DMS53 treated with DMSO at 0.1 percent for 48 hours (cell line): ENCODE results near the gene HLA-DOA.

Experiments used
- DNase-seq: peaks from one replicate; lab custom pipeline; 2025; ENCODE audit not compliant: unreplicated experiment; lab: John Stamatoyannopoulos, UW

The HLA-DOA gene

DNA sequence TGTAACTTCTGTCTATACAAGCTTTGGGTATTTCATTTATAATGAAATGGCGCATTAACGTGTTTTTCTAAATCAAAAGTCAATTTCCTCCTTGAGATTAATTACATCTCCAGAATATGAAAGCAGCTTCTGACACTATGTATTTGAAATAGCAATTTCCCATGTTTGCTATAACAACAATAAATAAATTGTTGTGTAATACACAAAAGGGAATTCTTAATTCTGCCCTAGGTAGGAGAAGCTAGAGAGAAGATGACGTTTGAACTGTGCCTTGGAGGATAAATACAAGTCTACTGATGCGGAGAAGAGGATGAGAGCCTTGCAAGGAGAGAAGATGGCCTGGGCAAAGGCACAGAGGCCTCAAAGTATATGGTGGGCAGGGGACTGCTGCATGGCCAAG, 7.6 kb upstream of the HLA-DOA start:
- DNase-seq: no peak

DNA sequence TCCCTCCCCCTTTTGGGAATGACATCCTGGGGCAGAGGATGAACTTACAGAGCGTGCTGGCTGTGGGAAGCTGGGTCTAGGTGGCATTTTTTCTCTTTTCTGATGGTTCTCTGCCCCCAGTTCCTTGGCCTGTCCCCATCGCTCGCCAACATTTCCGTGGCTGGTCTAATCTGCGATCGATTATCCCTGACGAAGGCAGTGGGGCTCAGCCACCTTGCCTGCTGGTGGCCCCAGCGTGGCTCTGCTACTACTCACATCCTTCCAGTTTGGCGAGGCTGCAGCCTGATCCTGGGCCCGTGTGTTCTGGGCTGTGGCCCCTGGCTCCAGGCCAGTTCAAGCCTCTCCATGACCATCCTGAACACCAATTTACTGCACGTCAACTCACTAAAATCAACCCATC, 6.4 kb upstream of the HLA-DOA start:
- no peak for DNase-seq

GRCh38 chr6:33014841-33015634, 5.6 kb upstream of the HLA-DOA start:
- DNase-seq: peak; percentile 75

DNA sequence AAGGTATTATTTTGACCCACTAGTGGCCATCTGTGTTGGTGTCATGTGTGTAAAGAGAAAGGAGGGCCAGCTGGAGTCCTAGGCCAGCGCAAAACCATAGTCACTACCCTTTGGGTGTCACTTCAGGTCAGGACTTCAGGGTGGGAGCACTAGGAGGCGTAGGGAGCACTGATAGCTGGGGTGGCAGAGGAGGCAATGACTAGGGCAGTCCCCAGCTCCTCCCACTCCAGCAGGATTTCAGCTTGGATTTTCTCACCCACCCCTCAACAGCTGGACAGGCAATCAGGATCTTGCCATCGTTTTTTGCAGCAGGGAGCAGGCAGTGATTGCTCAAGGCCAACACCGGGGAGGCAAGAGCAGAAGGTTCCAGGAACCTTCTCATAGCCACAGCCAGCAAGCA, 4.2 kb upstream of the HLA-DOA start:
- no peak for DNase-seq

- DNase-seq: no peak
Measured at GRCh38 chr6:33010356-33010755, 965 bp upstream of the HLA-DOA start.

DNA sequence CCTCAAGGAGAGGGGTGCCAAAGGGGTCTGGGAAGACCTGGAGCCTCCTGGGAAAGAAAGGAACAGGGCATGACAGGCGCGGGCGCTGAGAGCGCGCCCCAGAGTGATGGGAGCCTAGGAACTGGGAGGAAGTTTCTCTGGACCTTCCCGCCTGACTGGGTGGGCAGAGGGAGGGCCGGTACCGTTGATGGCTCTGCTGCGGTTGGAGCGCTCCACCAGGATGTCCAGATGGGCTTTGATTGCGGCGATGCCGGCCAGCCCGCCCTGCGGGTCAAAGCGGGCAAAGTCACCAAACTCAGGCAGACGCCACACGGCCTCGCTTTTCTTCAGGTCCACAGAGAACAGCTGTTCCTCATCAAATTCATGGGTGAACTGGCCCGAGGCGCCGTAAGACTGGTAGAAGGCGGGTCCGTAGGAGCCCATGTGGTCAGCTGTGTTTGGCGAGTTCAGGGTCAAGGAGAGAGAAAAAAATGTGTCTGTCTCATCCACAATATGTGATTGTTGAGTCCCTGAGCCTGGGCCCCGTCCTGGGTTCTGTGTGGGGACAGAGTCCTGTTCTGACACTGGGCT, 1.5 kb downstream of the HLA-DOA start:
- no peak for DNase-seq

GRCh38 chr6:33004940-33005339, 4.5 kb downstream of the HLA-DOA start:
- DNase-seq: no peak

DNA sequence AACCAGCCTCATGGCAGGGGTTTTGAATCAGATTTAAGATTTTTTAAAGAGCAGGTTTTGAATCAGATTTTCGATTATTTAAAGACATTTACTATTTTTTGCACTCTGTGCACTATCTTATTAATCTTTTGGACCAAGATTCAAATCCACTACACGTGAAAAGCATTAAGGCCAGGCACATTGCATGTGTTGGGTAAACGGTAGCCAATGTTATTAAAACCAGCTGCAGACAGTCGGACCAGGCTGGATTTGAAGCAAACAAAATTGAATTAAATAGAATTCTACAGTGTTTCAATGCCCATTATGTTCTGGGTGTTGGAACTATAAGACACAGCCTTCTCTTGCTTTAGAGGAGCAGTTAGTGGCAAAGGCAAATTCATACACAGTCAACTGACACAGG, 7.7 kb downstream of the HLA-DOA start:
- no peak for DNase-seq

GRCh38 chr6:33000055-33000454, 9.3 kb downstream of the HLA-DOA start:
- DNase-seq: no peak

DNA sequence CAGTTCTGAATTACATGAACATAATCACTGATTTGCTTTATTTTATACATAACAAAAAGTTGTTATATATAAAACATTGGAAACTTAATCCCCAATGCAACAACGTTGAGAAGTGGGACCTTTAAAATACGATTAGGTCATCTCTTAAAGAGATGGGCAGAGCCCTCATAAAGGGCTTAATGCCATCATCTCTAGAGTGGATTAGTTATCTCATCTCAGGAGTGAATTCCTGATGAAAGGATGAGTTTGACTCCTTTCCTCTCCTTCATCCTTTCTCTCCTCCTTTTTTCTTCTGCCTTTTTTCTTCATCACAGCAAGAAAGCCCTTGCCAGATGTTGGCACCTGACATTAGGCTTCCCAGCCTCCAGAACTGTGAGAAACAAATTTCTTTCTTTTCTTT, 13.9 kb downstream of the HLA-DOA start:
- DNase-seq: no peak

DNA sequence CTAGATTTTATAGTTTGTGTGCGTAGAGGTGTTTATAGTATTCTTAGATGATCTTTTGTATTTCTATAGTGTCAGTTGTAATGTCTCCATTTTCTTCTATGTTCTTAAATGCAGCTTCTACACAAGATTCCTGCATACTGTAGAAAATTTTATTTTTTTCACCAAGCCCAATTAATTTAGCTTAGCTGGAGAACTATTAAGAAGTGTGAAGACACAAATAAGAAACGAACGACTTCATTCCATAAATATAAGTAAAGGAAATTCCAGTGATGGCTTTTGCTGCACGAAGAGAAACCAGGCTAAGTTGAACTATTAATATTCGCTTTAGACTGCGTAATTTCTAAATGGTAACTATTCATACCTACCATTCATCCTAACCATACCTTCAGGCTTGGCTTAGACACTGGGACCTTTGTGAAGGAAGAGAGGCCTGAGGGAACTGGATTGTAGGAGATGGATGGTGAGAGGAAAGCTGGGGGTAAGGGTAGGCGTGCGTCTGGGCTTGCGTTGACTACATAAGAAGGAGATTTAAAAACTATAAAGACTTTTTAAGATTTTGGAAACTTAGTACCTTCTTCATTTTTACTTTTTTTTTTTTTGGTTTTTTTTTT, 15.9 kb downstream of the HLA-DOA start:
- DNase-seq: no peak

DNA sequence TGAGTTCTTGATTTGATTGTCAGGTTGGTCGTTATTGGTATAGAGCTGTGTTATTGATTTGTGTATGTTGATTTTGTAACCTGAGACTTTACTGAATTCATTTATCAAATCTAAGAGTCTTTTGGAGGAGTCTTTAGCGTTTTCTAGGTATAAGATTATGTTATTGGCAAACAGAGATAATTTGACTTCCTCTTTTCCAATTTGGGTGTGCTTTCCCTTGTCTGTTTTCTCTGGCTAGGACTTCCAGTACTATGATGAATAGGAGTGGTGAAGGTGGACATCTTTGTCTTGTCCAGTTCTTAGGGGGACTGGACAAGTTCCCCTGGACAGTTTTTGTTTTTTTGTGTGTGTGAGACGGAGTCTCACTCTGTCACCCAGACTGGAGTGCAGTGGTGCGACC, 17.4 kb downstream of the HLA-DOA start:
- DNase-seq: no peak

GRCh38 chr6:32989368-32989767, 20.0 kb downstream of the HLA-DOA start:
- no peak for DNase-seq

- DNase-seq: peak; percentile 96
Measured at GRCh38 chr6:32984622-32985389, 24.6 kb downstream of the HLA-DOA start.

DNA sequence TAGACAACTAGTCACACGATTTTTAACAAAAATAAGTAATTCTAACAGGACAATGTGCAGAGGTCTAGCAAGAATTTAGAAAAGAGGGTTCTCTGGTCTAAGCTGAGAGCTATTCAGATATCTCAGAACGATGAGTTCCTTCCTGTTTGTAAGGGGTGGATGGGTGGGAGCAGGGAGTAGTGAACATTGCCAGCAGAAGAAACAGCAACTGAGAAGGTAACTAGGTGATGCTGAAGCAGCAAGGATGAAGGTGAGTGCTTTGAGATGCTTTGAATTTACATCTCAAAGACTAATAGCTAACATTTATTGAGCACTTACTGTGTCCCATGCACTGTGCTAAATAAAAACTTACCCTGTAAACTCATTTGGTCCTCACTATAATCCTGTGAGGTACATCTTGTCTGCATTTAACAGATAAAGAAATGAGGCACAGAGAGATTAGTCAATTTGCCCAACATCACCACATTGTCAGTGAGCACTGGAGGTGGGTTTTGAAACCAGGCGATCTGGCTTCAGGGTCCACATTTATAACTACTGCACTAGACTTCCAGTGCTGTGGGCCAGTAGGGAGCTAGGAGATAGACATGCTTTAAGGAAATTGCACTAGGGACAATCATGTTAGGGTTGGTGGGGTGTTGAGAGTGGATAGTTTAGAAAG, 25.3 kb downstream of the HLA-DOA start:
- DNase-seq: no peak

DNA sequence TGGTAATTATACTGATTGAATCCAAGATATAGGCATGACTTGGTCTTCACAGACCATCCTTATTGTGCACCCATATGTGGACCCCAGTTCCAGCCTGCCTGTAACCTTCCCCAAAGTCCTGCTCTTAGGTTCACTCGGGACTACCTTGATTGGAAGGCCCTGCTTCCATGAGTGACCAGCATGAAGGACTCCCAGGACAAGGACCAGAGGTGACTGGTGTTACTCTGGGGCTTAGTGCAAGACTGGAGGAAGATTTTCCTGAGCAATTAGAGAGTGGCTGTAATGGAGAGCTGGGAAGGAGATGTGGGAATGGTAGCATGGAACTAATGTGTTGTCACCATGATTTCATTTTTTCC, 25.9 kb downstream of the HLA-DOA start:
- DNase-seq: no peak

GRCh38 chr6:32982702-32983492, 26.5 kb downstream of the HLA-DOA start:
- no peak for DNase-seq

DNA sequence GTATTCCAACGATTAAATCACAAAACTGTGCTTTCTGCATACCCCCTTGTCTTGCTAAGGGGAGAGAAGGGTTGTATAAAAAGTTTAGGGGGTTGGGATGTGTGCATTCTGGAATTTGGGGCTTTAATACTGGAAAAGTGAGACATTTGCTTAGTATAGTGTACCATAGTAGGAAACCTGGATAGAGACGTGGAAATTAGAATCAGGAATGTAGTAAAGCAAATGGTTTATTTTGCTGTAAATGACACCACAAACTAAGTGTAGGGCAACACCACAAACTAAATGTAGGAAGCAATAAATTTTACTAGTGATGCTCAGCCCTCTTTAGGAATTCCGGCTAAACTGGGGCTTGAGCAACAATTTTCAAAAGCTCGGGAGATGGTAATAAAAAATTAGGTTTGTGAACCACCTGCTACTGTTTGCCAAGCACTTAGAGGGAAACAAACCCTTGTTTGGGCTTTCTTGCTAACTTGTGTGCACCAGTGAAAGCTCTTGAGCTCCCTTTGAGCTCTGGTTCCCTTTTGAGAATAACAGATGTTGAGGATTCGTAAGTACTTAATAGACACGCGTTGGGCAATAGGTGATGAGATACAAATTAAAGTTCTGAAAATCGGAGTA, 27.2 kb downstream of the HLA-DOA start:
- DNase-seq: peak; percentile 86

- no peak for DNase-seq
Measured at GRCh38 chr6:32980488-32981038, 28.8 kb downstream of the HLA-DOA start.
